M059J (cell line): ENCODE measurements around the gene RAPGEF6. TPM values are rescaled to one million over a fixed set of nuclear protein-coding genes. Genes with fewer than 3 reads are reported as not detected.

Source experiments
- DNase-seq: peaks from one replicate; pipeline ENCODE4 v3.0.0-alpha.2; 2012; ENCODE audit warnings: low read depth
- total RNA-seq: library from RNA; depleted of rRNA; stranded (reverse); fragments of >200 nt; shearing (Covaris generic); gene quantifications from 2 replicates; pipeline ENCODE4 v1.2.3, GENCODE V29; 2014

RAPGEF6 gene
- total RNA-seq, 1 experiment from 2014 or later: 8.6 TPM

- peak; percentile 79 for DNase-seq
These were observed 24.6 kb downstream of the RAPGEF6 start for GRCh38 chr5:131610198-131611063.

- DNase-seq: no peak
These were observed 25.3 kb downstream of the RAPGEF6 start for GRCh38 chr5:131609774-131610173.

- no peak for DNase-seq
These were observed 26.4 kb downstream of the RAPGEF6 start for GRCh38 chr5:131608597-131608996.

GRCh38 chr5:131607903-131608540 is 27.0 kb downstream of the RAPGEF6 start:
- DNase-seq: no peak

GRCh38 chr5:131607418-131607817 is 27.6 kb downstream of the RAPGEF6 start:
- DNase-seq: no peak

GRCh38 chr5:131605086-131605485 is 29.9 kb downstream of the RAPGEF6 start:
- no peak for DNase-seq

- DNase-seq: no peak
These were observed 39.7 kb downstream of the RAPGEF6 start for GRCh38 chr5:131595088-131596033.

GRCh38 chr5:131593921-131594320 is 41.1 kb downstream of the RAPGEF6 start:
- DNase-seq: no peak

- DNase-seq: peak; percentile 14
These were observed 41.6 kb downstream of the RAPGEF6 start for GRCh38 chr5:131593436-131593835.

- peak; percentile 50 for DNase-seq
These were observed 45.3 kb downstream of the RAPGEF6 start for GRCh38 chr5:131589510-131590348.

GRCh38 chr5:131587541-131587940 is 47.5 kb downstream of the RAPGEF6 start:
- peak; percentile 69 for DNase-seq

- no peak for DNase-seq
These were observed 53.3 kb downstream of the RAPGEF6 start for GRCh38 chr5:131581702-131582101.

- DNase-seq: no peak
These were observed 54.9 kb downstream of the RAPGEF6 start for GRCh38 chr5:131579917-131580671.

- no peak for DNase-seq
These were observed 59.3 kb downstream of the RAPGEF6 start for GRCh38 chr5:131575660-131576227.

GRCh38 chr5:131571669-131572168 is 63.3 kb downstream of the RAPGEF6 start:
- DNase-seq: no peak

- no peak for DNase-seq
These were observed 64.3 kb downstream of the RAPGEF6 start for GRCh38 chr5:131570757-131571156.

- no peak for DNase-seq
These were observed 70.8 kb downstream of the RAPGEF6 start for GRCh38 chr5:131564229-131564652.

GRCh38 chr5:131563434-131564228 is 71.4 kb downstream of the RAPGEF6 start:
- no peak for DNase-seq

- DNase-seq: no peak
These were observed 84.4 kb downstream of the RAPGEF6 start for GRCh38 chr5:131550606-131551005.
